GM12878 (cell line): ENCODE data around the gene DBI. TPM values are rescaled to one million over a fixed set of nuclear protein-coding genes. Genes with fewer than 3 reads are reported as not detected.
A peak's percentile ranks its signal among the peaks of the same experiment; 100 is the strongest.

Source experiments
- ATAC-seq: fragments of 200-7000 bp; cut with Tn5 transposase; 3 replicates; pipeline ENCODE4 v1.9.1; 2020; ENCODE audit warnings: mild to moderate bottlenecking, moderate library complexity
- BruUV-seq: library from RNA; stranded (reverse); fragments of 400-500 nt; replicated peaks from 2 replicates; lab custom pipeline; 2021; lab: Mats Ljungman, UMichigan
- CTCF ChIA-PET: fragments of 300-600 bp; sonication (Branson Sonifier 250); formaldehyde crosslinking; extraction: SDS; loops from one replicate; lab custom pipeline; 2021; ENCODE audit warnings: inconsistent platforms; lab: Yijun Ruan, JAX
- POLR2A ChIA-PET: fragments of 350-600 bp; formaldehyde crosslinking; extraction: SDS; loops from one replicate; lab custom pipeline; 2021; ENCODE audit warnings: inconsistent platforms; lab: Charles Lee
- RAD21 ChIA-PET: fragments of 300-600 bp; sonication (Branson Sonifier 250); formaldehyde crosslinking; loops from one replicate; lab custom pipeline; 2023; ENCODE audit warnings: antibody characterized with exemption; ENCODE audit not compliant: unreplicated experiment; lab: Charles Lee
- SMC1A ChIA-PET: fragments of 300-600 bp; sonication (Branson Sonifier 250); formaldehyde crosslinking; loops from one replicate; lab custom pipeline; 2023; ENCODE audit not compliant: unreplicated experiment, uncharacterized antibody; lab: Charles Lee
- DNase-seq: peaks from one replicate; pipeline ENCODE4 v3.0.0-alpha.2; 2011; ENCODE audit warnings: low read depth, low spot score
- FAIRE-seq: peaks from 3 replicates; lab custom pipeline; 2011; peaks lifted over from hg19 to GRCh38; lab: Jason Lieb, UNC
- H2AFZ ChIP-seq: 2 replicates; pipeline ENCODE4 v1.6.0; 2011; ENCODE audit warnings: low read depth, low read length, control low read depth; ENCODE audit not compliant: control insufficient read depth
- H3K27ac ChIP-seq: 2 replicates; pipeline ENCODE4 v1.5.1; 2011; ENCODE audit warnings: control low read depth; ENCODE audit not compliant: control insufficient read depth, insufficient read depth
- H3K27me3 ChIP-seq, 2 experiments: replicated peaks in 1 of 2; 2 replicates each; pipeline versions ENCODE4 v1.6.0 to v1.6.1; 2011; ENCODE audit warnings: low read length in 1 of 2; ENCODE audit not compliant: control insufficient read depth in 2 of 2, insufficient read depth in 2 of 2
- H3K36me3 ChIP-seq, 2 experiments: 2 replicates each; pipeline ENCODE4 v1.5.1; 2011; ENCODE audit warnings: low read length in 1 of 2; ENCODE audit not compliant: control insufficient read depth in 2 of 2, insufficient read depth in 2 of 2
- H3K4me1 ChIP-seq: 2 replicates; pipeline ENCODE4 v1.6.1; 2011; ENCODE audit warnings: mild to moderate bottlenecking, low read length, moderate library complexity, mixed read lengths; ENCODE audit not compliant: control insufficient read depth, insufficient read depth
- H3K4me2 ChIP-seq: 2 replicates; pipeline ENCODE4 v1.6.0; 2011; ENCODE audit warnings: control low read depth; ENCODE audit not compliant: control insufficient read depth, insufficient read depth
- H3K4me3 ChIP-seq: fragments of 200-600 bp; sonication (generic); 2 replicates; pipeline ENCODE4 v1.5.1; 2016
- H3K79me2 ChIP-seq: 2 replicates; pipeline ENCODE4 v1.6.0; 2011; ENCODE audit warnings: low read length; ENCODE audit not compliant: control insufficient read depth, insufficient read depth
- H3K9ac ChIP-seq: 2 replicates; pipeline ENCODE4 v1.8.0; 2011; ENCODE audit warnings: low read length, control low read depth, mixed read lengths; ENCODE audit not compliant: control insufficient read depth, insufficient read depth
- H3K9me3 ChIP-seq: replicated peaks from 3 replicates; pipeline ENCODE4 v1.5.1; 2011; ENCODE audit warnings: mild to moderate bottlenecking, low read length; ENCODE audit not compliant: control insufficient read depth, insufficient read depth
- H4K20me1 ChIP-seq: 2 replicates; pipeline ENCODE4 v1.6.0; 2011; ENCODE audit not compliant: control insufficient read depth, insufficient read depth
- ATF7 ChIP-seq: fragments of 450-650 bp; IDR thresholded peaks from 2 replicates; pipeline ENCODE4 v1.6.1; 2016; ENCODE audit warnings: low read depth, mild to moderate bottlenecking
- CREM ChIP-seq: IDR thresholded peaks from 2 replicates; pipeline ENCODE4 v1.6.1; 2014; ENCODE audit warnings: antibody characterized with exemption, low read depth
- EED ChIP-seq: sonication (generic); IDR thresholded peaks from 2 replicates; pipeline ENCODE4 v1.6.1; 2016; ENCODE audit warnings: antibody characterized with exemption, low read depth
- HDGF ChIP-seq: fragments of 450-650 bp; IDR thresholded peaks from 2 replicates; pipeline ENCODE4 v1.6.1; 2016; ENCODE audit warnings: antibody characterized with exemption
- KLF5 ChIP-seq: fragments of 450-650 bp; IDR thresholded peaks from 2 replicates; pipeline ENCODE4 v1.6.1; 2014; ENCODE audit warnings: mild to moderate bottlenecking; ENCODE audit not compliant: partially characterized antibody
- MYB ChIP-seq: fragments of 150-350 bp; IDR thresholded peaks from 2 replicates; pipeline ENCODE4 v1.6.1; 2014; ENCODE audit warnings: mild to moderate bottlenecking, low read depth, low read length, borderline replicate concordance
- NFIC ChIP-seq: IDR thresholded peaks from 2 replicates; pipeline ENCODE4 v1.6.1; 2012; ENCODE audit warnings: low read depth, mild to moderate bottlenecking, inconsistent platforms, low read length, moderate library complexity
- NR2C2 ChIP-seq: IDR thresholded peaks from 2 replicates; pipeline ENCODE4 v1.6.1; 2011; ENCODE audit warnings: borderline replicate concordance, low read depth; ENCODE audit not compliant: control insufficient read depth, insufficient read length
- PAX5 ChIP-seq: IDR thresholded peaks from 2 replicates; pipeline ENCODE4 v1.6.1; 2011; ENCODE audit warnings: low read depth, low read length, borderline replicate concordance
- RAD21 ChIP-seq: IDR thresholded peaks from 2 replicates; pipeline ENCODE4 v1.6.1; 2011; ENCODE audit warnings: mild to moderate bottlenecking, low read depth, low read length, moderate library complexity; ENCODE audit not compliant: insufficient read depth
- RELA ChIP-seq: fragments of 450-650 bp; IDR thresholded peaks from 2 replicates; pipeline ENCODE4 v1.8.0; 2014; ENCODE audit warnings: borderline replicate concordance; ENCODE audit not compliant: partially characterized antibody
- SMC3 ChIP-seq: IDR thresholded peaks from 2 replicates; pipeline ENCODE4 v1.6.1; 2011; ENCODE audit warnings: low read length, improper control_type of control experiment, borderline replicate concordance
- STAT3 ChIP-seq: IDR thresholded peaks from 2 replicates; pipeline ENCODE4 v1.6.1; 2011; ENCODE audit warnings: low read depth, low read length, improper control_type of control experiment
- TAF1 ChIP-seq: IDR thresholded peaks from 2 replicates; pipeline ENCODE4 v1.6.1; 2011; ENCODE audit warnings: mild to moderate bottlenecking, low read depth, low read length, borderline replicate concordance
- ZNF384 ChIP-seq: IDR thresholded peaks from 2 replicates; pipeline ENCODE4 v1.6.1; 2012; ENCODE audit warnings: low read depth, mild to moderate bottlenecking, low read length, improper control_type of control experiment, borderline replicate concordance
- WGBS: methylation state at CpG from one replicate; pipeline ENCODE4 v1.1.6; 2016; ENCODE audit warnings: low lambda C conversion rate; ENCODE audit not compliant: insufficient replicate concordance, insufficient coverage; ENCODE audit errors: missing lambda C conversion rate; 5-methylcytosine and 5-hydroxymethylcytosine counted together
- in situ Hi-C: fragments of 300-500 bp; cut with MboI; formaldehyde crosslinking; loops from 9 replicates; pipeline ENCODE4 v1.14.3; 2018; ENCODE audit warnings: mixed read lengths
- intact Hi-C: fragments of 100-400 bp; cut with micrococcal nuclease; formaldehyde crosslinking; loops from one replicate; pipeline ENCODE4 v1.14.2; 2022; ENCODE audit not compliant: unreplicated experiment
- polyA plus RNA-seq, 11 experiments: library from polyadenylated mRNA; depleted of rRNA in 4 of 11; unstranded in 6 of 11; stranded (reverse) in 5 of 11; fragments of >200 nt; fragmentation: Nextera tagmentation in 4 of 11; fragmentation: Illumina TruSeq in 1 of 11; extraction: Ambion mirVana in 4 of 11; extraction: Trizol in 1 of 11; gene quantifications; 1 replicate in 1 of 11; 2 replicates in 10 of 11; pipeline versions ENCODE4 v1.2.1 to v1.2.3, GENCODE V29; 2011 to 2016; ENCODE audit warnings: inconsistent platforms in 2 of 11, missing spikeins in 2 of 11, low read depth in 1 of 11
- total RNA-seq, 4 experiments: library from RNA; depleted of rRNA in 3 of 4; stranded (reverse); fragments of >200 nt in 3 of 4; fragmentation: Illumina TruSeq in 1 of 4; extraction: Trizol in 1 of 4; gene quantifications; 2 replicates each; pipeline versions ENCODE4 v1.2.1 to v1.2.3, GENCODE V29; 2013 to 2021
- TF ChIP-seq, protein P1 (sequence below): IDR thresholded peaks from 2 replicates; pipeline ENCODE4 v1.6.1; 2011; ENCODE audit warnings: low read depth, low read length, improper control_type of control experiment, borderline replicate concordance
- TF ChIP-seq, protein P2 (sequence below): IDR thresholded peaks from 2 replicates; pipeline ENCODE4 v1.6.1; 2011; ENCODE audit warnings: borderline replicate concordance, low read depth, mild to moderate bottlenecking, moderate library complexity, low read length; ENCODE audit not compliant: insufficient read depth, poor library complexity, severe bottlenecking
- TF ChIP-seq, protein P3 (sequence below): fragments of 450-650 bp; IDR thresholded peaks from 2 replicates; pipeline ENCODE4 v1.6.1; 2017; ENCODE audit warnings: mild to moderate bottlenecking, moderate library complexity

DBI gene
- total and polyA plus RNA-seq, 10 of the 15 experiments (the other 5 are each of a cell fraction or from before 2014, with no cell fraction given), result 248 to 2,567 (median 943) TPM

DNA sequence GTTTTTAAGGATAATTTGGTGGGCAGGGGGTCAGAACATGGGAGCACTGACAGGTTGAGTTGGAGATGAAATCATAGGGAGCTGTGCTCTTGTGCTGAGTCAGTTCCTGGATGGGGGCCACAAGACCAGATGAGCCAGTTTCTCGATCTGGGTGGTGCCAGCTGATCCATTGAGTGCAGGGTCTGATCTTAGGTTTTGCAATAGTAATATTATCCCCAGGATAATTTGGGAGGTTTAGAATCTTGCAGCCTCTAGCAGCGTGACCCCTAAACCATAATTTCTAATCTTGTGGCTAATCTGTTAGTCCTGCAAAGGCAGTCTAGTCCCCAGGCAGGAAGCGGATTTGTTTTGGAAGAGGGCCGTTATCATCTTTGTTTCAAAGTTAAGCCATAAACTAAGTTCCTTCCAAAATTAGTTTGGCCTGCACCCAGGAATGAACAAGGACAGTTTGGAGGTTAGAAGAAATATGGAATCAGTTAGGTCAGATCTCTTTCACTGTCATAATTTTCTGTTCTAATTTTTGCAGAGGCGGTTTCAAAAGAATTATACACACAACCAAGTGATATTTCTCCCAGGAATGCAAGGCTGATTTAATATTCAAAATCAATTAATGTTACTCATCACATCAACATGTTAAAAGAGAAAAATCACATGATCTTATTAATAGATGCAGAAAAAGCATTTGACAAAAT, 23.0 kb downstream of the DBI start:
- no TSS peak for BruUV-seq
- no peak overlapping the region for H3K4me3 ChIP-seq
- CTCF ChIA-PET, result interaction anchor here (0.8 kb wide), 1 partner anchor 10 kb away, joined by 3 read pairs; no protein-coding TSS in a partner anchor
- no peaks in the 10 kb centered on the region for H3K9me3 ChIP-seq
- peak overlapping the region; percentile 29; the same call in 1 of the 2 replicates for H2AFZ ChIP-seq
- H3K4me2 ChIP-seq, result no peak overlapping the region
- no peak for ATAC-seq
- no peaks in the 10 kb centered on the region for H3K79me2 ChIP-seq
- POLR2A ChIA-PET, result interaction anchor here (0.6 kb wide), 1 partner anchor 23 kb away, joined by 3 read pairs; the partner anchor contains the start of genes C2orf76 and DBI
- H3K4me1 ChIP-seq, result peaks cover 7% of the 10 kb centered on the region
- no peaks in the 10 kb centered on the region for H4K20me1 ChIP-seq
- H3K27me3 ChIP-seq, result no peaks in the 10 kb centered on the region
- intact Hi-C loops (no loop called here), in situ Hi-C loops (no loop called here)
- 58% methylated on average over 5 of the region's 5 CpGs for WGBS
- RAD21 ChIA-PET, result interaction anchor here (1.2 to 1.5 kb wide), 2 partner anchors 39 to 86 kb away, joined by 3 read pairs; no protein-coding TSS in a partner anchor
- SMC1A ChIA-PET, result interaction anchor here (0.7 to 2.0 kb wide), 6 partner anchors 14 to 110 kb away, joined by 3 to 6 read pairs (median 4); partner anchors contain the start of genes C2orf76 and DBI
- H3K36me3 ChIP-seq, result no peaks in the 10 kb centered on the region
- H3K9ac ChIP-seq, result no peak overlapping the region
- H3K27ac ChIP-seq, result no peak overlapping the region
- no peak for FAIRE-seq
- no peak for DNase-seq
- TF ChIP-seq PAX5, result no peak
- no peak for TF ChIP-seq STAT3
- TF ChIP-seq HDGF, result no peak
- TF ChIP-seq ZNF384, result no peak
- no peak for TF ChIP-seq EED
- no peak for TF ChIP-seq NFIC
- TF ChIP-seq, protein P1, sequence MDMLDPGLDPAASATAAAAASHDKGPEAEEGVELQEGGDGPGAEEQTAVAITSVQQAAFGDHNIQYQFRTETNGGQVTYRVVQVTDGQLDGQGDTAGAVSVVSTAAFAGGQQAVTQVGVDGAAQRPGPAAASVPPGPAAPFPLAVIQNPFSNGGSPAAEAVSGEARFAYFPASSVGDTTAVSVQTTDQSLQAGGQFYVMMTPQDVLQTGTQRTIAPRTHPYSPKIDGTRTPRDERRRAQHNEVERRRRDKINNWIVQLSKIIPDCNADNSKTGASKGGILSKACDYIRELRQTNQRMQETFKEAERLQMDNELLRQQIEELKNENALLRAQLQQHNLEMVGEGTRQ, result no peak
- TF ChIP-seq MYB, result no peak
- TF ChIP-seq, protein P2, sequence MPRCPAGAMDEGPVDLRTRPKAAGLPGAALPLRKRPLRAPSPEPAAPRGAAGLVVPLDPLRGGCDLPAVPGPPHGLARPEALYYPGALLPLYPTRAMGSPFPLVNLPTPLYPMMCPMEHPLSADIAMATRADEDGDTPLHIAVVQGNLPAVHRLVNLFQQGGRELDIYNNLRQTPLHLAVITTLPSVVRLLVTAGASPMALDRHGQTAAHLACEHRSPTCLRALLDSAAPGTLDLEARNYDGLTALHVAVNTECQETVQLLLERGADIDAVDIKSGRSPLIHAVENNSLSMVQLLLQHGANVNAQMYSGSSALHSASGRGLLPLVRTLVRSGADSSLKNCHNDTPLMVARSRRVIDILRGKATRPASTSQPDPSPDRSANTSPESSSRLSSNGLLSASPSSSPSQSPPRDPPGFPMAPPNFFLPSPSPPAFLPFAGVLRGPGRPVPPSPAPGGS, result no peak
- TF ChIP-seq, protein P3, sequence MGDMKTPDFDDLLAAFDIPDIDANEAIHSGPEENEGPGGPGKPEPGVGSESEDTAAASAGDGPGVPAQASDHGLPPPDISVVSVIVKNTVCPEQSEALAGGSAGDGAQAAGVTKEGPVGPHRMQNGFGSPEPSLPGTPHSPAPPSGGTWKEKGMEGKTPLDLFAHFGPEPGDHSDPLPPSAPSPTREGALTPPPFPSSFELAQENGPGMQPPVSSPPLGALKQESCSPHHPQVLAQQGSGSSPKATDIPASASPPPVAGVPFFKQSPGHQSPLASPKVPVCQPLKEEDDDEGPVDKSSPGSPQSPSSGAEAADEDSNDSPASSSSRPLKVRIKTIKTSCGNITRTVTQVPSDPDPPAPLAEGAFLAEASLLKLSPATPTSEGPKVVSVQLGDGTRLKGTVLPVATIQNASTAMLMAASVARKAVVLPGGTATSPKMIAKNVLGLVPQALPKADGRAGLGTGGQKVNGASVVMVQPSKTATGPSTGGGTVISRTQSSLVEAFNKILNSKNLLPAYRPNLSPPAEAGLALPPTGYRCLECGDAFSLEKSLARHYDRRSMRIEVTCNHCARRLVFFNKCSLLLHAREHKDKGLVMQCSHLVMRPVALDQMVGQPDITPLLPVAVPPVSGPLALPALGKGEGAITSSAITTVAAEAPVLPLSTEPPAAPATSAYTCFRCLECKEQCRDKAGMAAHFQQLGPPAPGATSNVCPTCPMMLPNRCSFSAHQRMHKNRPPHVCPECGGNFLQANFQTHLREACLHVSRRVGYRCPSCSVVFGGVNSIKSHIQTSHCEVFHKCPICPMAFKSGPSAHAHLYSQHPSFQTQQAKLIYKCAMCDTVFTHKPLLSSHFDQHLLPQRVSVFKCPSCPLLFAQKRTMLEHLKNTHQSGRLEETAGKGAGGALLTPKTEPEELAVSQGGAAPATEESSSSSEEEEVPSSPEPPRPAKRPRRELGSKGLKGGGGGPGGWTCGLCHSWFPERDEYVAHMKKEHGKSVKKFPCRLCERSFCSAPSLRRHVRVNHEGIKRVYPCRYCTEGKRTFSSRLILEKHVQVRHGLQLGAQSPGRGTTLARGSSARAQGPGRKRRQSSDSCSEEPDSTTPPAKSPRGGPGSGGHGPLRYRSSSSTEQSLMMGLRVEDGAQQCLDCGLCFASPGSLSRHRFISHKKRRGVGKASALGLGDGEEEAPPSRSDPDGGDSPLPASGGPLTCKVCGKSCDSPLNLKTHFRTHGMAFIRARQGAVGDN, result no peak
- no peak for TF ChIP-seq NR2C2
- no peak for TF ChIP-seq RAD21
- no peak for TF ChIP-seq CREM
- no peak for TF ChIP-seq TAF1
- TF ChIP-seq SMC3, result no peak
- TF ChIP-seq KLF5, result no peak
- no peak for TF ChIP-seq ATF7
- no peak for TF ChIP-seq RELA
